GM19035 (cell line): ENCODE measurements around the gene BRMS1L.

Experiments used
- ATAC-seq: cut with Tn5 transposase; IDR thresholded peaks from one replicate; pipeline ENCODE4 v1.9.1; 2021; ENCODE audit not compliant: unreplicated experiment

BRMS1L gene

GRCh38 chr14:35865611-35866324, 39.6 kb downstream of the BRMS1L start:
- no peak for ATAC-seq

GRCh38 chr14:35866595-35867279, 40.6 kb downstream of the BRMS1L start:
- ATAC-seq = no peak

- no peak for ATAC-seq
Observed at GRCh38 chr14:35867280-35867629, 41.1 kb downstream of the BRMS1L start.

- ATAC-seq = no peak
Observed at GRCh38 chr14:35875296-35875695, 49.2 kb downstream of the BRMS1L start.

GRCh38 chr14:35877276-35877675, 51.1 kb downstream of the BRMS1L start:
- ATAC-seq = no peak

GRCh38 chr14:35878272-35879150, 52.4 kb downstream of the BRMS1L start:
- no peak for ATAC-seq

- no peak for ATAC-seq
Observed at GRCh38 chr14:35879151-35879648, 53.1 kb downstream of the BRMS1L start.

GRCh38 chr14:35879654-35880249, 53.6 kb downstream of the BRMS1L start:
- ATAC-seq = no peak

GRCh38 chr14:35881280-35881679, 55.1 kb downstream of the BRMS1L start:
- ATAC-seq = no peak

- peak; percentile 49 for ATAC-seq
Observed at GRCh38 chr14:35883677-35884293, 57.6 kb downstream of the BRMS1L start.

GRCh38 chr14:35890308-35890707, 64.2 kb downstream of the BRMS1L start:
- ATAC-seq = no peak

GRCh38 chr14:35895256-35895655, 69.1 kb downstream of the BRMS1L start:
- ATAC-seq = no peak

GRCh38 chr14:35897616-35898111, 71.5 kb downstream of the BRMS1L start:
- no peak for ATAC-seq

GRCh38 chr14:35898217-35898775, 72.2 kb downstream of the BRMS1L start:
- ATAC-seq = no peak

GRCh38 chr14:35900741-35901140, 74.6 kb downstream of the BRMS1L start:
- no peak for ATAC-seq

- ATAC-seq = no peak
Observed at GRCh38 chr14:35909665-35910064, 83.5 kb downstream of the BRMS1L start.

GRCh38 chr14:35910191-35910590, 84.1 kb downstream of the BRMS1L start:
- ATAC-seq = no peak

GRCh38 chr14:35911097-35911496, 85.0 kb downstream of the BRMS1L start:
- ATAC-seq = no peak

- no peak for ATAC-seq
Observed at GRCh38 chr14:35915185-35915584, 89.0 kb downstream of the BRMS1L start.

GRCh38 chr14:35915775-35916174, 89.6 kb downstream of the BRMS1L start:
- ATAC-seq = no peak
